ENCODE measurements around the gene ZMIZ1.
"Not testable (repeated sequence)": the region's sequence is repeated elsewhere in the genome, so short reads cannot be mapped to it uniquely, and the experiment has no call there.

The ZMIZ1 gene

DNA sequence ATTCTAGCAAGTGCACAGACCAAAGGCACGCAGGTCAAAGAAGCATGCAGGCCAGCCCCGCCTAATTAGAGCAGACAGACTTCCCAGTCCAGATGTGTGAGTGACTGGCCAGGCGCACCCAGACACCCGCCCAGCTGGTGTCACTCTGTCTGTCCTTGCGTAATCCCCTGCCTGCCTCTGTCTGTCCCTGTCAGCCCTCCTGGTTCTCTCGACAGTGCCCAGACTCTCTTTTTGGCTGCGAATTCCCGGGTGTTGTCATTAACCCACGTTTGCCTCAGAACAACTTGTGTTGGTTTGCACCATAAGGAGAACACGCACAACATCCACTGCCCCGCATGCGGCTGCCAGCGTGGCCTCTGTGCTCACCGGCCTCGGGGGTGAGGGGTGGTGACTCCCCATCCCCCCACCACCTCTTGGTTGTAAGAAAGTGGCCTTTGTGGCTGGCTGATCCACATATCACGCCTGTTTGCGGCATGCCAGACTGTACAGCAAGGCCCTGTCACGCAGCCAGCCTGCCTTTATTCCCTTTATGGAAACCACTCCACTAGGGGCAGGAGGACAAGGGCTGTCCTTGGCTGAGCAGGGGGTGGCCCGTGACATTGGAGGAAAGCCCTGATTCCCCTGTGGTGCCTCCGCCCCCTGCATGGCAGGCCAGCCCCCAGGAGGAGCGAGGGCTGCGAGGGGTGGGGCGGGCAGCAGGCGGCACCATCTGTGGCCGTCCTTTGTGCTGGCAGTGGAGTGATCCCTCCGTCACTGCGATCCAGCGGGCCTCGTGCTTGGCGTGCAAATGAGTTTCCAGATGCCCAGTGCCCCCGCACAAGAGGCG is 205.7 kb downstream of the ZMIZ1 start:
- TF ChIP-seq, protein P1, sequence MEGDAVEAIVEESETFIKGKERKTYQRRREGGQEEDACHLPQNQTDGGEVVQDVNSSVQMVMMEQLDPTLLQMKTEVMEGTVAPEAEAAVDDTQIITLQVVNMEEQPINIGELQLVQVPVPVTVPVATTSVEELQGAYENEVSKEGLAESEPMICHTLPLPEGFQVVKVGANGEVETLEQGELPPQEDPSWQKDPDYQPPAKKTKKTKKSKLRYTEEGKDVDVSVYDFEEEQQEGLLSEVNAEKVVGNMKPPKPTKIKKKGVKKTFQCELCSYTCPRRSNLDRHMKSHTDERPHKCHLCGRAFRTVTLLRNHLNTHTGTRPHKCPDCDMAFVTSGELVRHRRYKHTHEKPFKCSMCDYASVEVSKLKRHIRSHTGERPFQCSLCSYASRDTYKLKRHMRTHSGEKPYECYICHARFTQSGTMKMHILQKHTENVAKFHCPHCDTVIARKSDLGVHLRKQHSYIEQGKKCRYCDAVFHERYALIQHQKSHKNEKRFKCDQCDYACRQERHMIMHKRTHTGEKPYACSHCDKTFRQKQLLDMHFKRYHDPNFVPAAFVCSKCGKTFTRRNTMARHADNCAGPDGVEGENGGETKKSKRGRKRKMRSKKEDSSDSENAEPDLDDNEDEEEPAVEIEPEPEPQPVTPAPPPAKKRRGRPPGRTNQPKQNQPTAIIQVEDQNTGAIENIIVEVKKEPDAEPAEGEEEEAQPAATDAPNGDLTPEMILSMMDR (IDR thresholded peaks at IDR 0.05; ENCODE audit: extremely low read depth, missing control alignments) = no peak
- no peak for DNase-seq (ENCODE audit: low spot score)

DNA sequence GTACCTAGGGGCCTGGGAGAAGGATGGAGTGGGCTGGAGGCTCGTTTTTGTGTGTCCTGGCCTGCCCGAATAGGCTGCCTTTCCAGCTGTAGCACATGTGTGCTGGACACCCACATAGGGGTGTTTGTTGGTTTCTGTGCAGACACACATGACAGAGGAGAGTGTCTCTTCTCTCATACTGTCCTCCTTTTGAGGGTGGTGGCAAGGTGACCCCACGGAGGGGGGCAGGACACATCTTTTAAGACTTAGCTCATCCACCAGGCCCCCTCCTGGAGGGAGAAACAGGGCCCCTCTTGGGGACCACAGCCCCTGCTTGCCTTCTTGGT is 206.3 kb downstream of the ZMIZ1 start:
- TF ChIP-seq, protein P1 (IDR thresholded peaks at IDR 0.05; ENCODE audit: extremely low read depth, missing control alignments) = no peak
- no peak for DNase-seq (ENCODE audit: low spot score)

DNA sequence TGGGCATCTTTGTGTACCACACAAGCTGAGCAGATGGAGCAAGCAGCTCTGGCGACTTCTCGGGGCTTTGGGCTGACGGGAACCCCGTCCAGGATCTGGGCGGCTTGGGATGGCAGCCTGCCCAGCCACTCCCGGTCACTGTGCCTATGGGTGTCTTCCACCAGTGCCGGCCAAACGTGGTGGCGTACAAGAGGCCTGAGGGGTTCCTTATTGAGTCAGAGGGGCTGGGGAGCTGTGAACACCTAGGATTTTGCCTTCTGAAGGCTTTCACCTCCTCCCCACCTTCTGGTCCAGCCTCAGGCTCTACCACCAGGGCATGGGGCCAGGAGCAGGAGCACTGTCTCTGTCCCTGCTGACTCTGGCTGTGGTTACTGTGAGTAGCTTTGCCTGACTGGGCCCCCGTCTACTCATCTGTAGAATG is 206.7 kb downstream of the ZMIZ1 start:
- TF ChIP-seq, protein P1 (IDR thresholded peaks at IDR 0.05; ENCODE audit: extremely low read depth, missing control alignments) = no peak
- no peak for DNase-seq (ENCODE audit: low spot score)

DNA sequence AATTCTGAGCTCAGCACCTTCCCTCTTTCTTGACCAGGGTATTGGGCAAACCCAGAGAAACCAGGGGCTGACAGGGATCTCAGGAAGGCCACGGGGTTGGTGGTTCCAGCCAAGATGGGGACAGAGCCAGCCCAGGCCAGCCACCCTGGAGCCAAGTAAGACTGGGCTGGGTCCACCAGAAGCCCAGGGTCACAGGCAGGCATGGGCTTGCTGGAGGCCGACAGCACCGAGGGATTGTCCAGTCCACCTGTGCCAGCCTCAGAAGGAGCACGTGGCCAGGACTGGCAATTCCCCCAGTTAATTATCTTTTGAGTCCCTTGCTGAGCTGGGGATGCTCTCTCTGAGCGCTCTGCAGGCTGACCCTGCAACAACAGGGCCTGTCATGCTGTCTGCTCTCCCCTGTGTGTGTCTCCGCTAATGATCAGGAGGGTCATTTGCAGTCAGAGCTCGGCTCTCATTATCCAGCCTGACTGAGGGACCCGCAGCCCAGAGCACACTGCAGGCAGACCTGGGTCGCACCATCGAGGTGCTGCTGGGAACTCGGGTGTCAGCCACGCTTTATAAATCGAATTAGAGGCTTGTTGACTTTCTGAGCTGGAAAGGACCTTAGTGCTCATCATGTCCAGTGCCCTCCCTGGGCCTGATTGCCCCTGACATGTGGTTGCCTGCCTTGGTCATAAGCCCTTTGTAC is 209.0 kb downstream of the ZMIZ1 start:
- TF ChIP-seq, protein P1 (IDR thresholded peaks at IDR 0.05; ENCODE audit: extremely low read depth, missing control alignments) = no peak
- DNase-seq (ENCODE audit: low spot score) = no peak

DNA sequence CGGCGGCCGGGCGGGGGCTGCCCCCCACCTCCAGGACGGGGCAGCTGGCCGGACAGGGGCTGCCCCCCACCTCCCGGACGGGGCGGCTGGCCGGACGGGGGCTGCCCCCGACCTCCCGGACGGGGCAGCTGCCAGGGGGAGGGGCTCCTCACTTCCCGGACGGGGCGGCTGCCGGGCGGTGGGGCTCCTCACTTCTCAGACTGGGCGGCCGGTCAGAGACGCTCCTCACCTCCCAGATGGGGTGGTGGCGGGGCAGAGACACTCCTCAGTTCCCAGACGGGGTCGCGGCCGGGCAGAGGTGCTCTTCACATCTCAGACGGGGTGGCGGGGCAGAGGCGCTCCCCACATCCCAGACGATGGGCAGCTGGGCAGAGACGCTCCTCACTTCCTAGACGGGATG is 210.3 kb downstream of the ZMIZ1 start:
- not testable (repeated sequence) for DNase-seq (ENCODE audit: low spot score)

DNA sequence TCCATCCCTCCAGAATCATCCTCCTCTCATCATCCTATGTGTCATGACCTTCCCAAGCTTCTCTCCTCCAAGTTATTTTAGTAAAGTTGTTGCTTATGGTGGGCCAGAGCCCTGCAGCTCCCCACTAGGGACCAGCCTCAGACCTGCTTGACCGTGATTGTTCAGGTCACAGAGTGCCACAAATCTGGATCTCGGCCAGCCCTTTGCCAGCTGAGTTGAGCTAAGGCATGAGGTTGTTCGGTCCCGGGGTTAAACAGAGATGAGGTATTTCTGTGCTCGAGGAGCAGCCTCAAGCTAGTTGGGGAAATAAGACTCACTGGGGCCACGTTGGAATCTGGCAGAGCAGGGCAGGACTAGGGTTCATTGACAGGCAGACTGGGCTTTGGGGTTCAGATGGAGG is 212.2 kb downstream of the ZMIZ1 start:
- DNase-seq (ENCODE audit: low spot score) = no peak
- TF ChIP-seq, protein P1 (IDR thresholded peaks at IDR 0.05; ENCODE audit: extremely low read depth, missing control alignments) = no peak

DNA sequence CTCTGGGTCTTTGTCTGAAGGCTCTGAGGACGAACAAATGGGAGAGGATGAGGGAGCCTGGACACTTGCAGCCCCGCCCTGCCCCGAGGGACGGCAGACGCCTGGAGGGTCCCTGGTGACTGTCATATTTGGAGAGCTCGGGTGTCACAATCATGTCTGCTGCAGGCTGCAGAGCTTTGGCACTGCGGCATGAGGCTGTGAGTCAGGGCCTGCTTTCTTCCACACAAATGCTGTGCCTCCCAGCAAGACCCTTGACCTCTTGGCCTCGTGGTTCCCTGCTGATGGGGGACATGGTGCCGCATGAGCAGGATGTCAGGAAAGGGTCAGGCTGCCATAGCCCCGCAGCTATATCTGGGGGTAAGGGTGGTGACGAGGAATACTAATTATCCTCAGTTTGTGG is 213.6 kb downstream of the ZMIZ1 start:
- TF ChIP-seq, protein P1 (IDR thresholded peaks at IDR 0.05; ENCODE audit: extremely low read depth, missing control alignments) = no peak

More for the DNA sequence above, 213.6 kb downstream of the ZMIZ1 start:
- no peak for DNase-seq (ENCODE audit: low spot score)
